ENCODE data around the gene RSRC1.
A peak's percentile ranks its signal among the peaks of the same experiment; 100 is the strongest.
"Not testable (repeated sequence)": the region's sequence is repeated elsewhere in the genome, so short reads cannot be mapped to it uniquely, and the experiment has no call there.

Gene RSRC1

GRCh38 chr3:158540066-158540465 lies 430.2 kb downstream of the RSRC1 start:
- DNase-seq: no peak

- no peak for DNase-seq
Observed at GRCh38 chr3:158548691-158549090, 438.8 kb downstream of the RSRC1 start.

GRCh38 chr3:158549938-158550337 lies 440.0 kb downstream of the RSRC1 start:
- not testable (repeated sequence) for DNase-seq

GRCh38 chr3:158552124-158552523 lies 442.2 kb downstream of the RSRC1 start:
- DNase-seq: no peak

- no peak for DNase-seq
Observed at GRCh38 chr3:158559504-158559903, 449.6 kb downstream of the RSRC1 start.

- DNase-seq: no peak
Observed at GRCh38 chr3:158560979-158561378, 451.1 kb downstream of the RSRC1 start.

- no peak for DNase-seq
Observed at GRCh38 chr3:158562674-158563073, 452.8 kb downstream of the RSRC1 start.

- DNase-seq: no peak
Observed at GRCh38 chr3:158563076-158563475, 453.2 kb downstream of the RSRC1 start.

- no peak for DNase-seq
Observed at GRCh38 chr3:158565076-158565475, 455.2 kb downstream of the RSRC1 start.

- DNase-seq: no peak
Observed at GRCh38 chr3:158568784-158569183, 458.9 kb downstream of the RSRC1 start.

- no peak for DNase-seq
Observed at GRCh38 chr3:158569794-158570193, 459.9 kb downstream of the RSRC1 start.

- DNase-seq: peak; percentile 66 to 71
Observed at GRCh38 chr3:158570999-158571702, 461.3 kb downstream of the RSRC1 start, which contains the start of gene MLF1. Gene MLF1, plus strand, starts transcription at chr3:158571194. Its CDS starts 107 bp downstream, at chr3:158571301.

GRCh38 chr3:158571969-158572765 lies 462.3 kb downstream of the RSRC1 start:
- DNase-seq: no peak

- no peak for DNase-seq
Observed at GRCh38 chr3:158572766-158573060, 462.8 kb downstream of the RSRC1 start.

GRCh38 chr3:158573714-158574113 lies 463.8 kb downstream of the RSRC1 start:
- no peak for DNase-seq

GRCh38 chr3:158574646-158575045 lies 464.8 kb downstream of the RSRC1 start:
- no peak for DNase-seq

- no peak for DNase-seq
Observed at GRCh38 chr3:158590223-158590622, 480.3 kb downstream of the RSRC1 start.
